B cell (primary cell): ENCODE data around the gene BOC. TPM values are rescaled to one million over a fixed set of nuclear protein-coding genes. Genes with fewer than 3 reads are reported as not detected.

Experiments
- ATAC-seq: fragments of 200-7000 bp; cut with Tn5 transposase; one replicate; pipeline ENCODE4 v1.10.0; 2021; ENCODE audit warnings: low read depth, mild to moderate bottlenecking, moderate number of reproducible peaks, moderate library complexity
- CTCF ChIA-PET: fragments of 350-600 bp; sonication (Branson Sonifier 250); formaldehyde crosslinking; loops from one replicate; lab custom pipeline; 2021; ENCODE audit warnings: antibody characterized with exemption, inconsistent platforms; lab: Charles Lee
- POLR2A ChIA-PET: fragments of 350-600 bp; sonication (Branson Sonifier 250); formaldehyde crosslinking; loops from one replicate; lab custom pipeline; 2021; ENCODE audit warnings: antibody characterized with exemption; lab: Charles Lee
- DNase-seq: peaks from one replicate; pipeline ENCODE4 v3.0.0; 2013
- H2AFZ ChIP-seq: 2 replicates; pipeline ENCODE4 v1.6.1; 2012; ENCODE audit warnings: mild to moderate bottlenecking, low read depth, low read length; ENCODE audit not compliant: insufficient read depth, poor library complexity, severe bottlenecking
- H3K27ac ChIP-seq, 2 donors: 1 replicate in 1 of 2; 2 replicates in 1 of 2; pipeline ENCODE4 v1.5.1; 2012 to 2013; ENCODE audit warnings: low read length in 2 of 2, mild to moderate bottlenecking in 2 of 2, moderate library complexity in 1 of 2
- H3K27me3 ChIP-seq, 4 experiments: fragments of 200-600 bp in 1 of 4; sonication (generic) in 1 of 4; replicated peaks in 1 of 4; 1 replicate in 2 of 4; 2 replicates in 2 of 4; pipeline versions ENCODE4 v1.6.1 to v1.7.0; 2013 to 2016; ENCODE audit warnings: low read length in 3 of 4, mild to moderate bottlenecking in 2 of 4, mixed read lengths in 1 of 4, moderate library complexity in 1 of 4; ENCODE audit not compliant: insufficient read depth in 4 of 4, control insufficient read depth in 3 of 4; ENCODE audit errors: control extremely low read depth in 1 of 4
- H3K36me3 ChIP-seq, 2 experiments: replicated peaks in 1 of 2; 1 replicate in 1 of 2; 2 replicates in 1 of 2; pipeline versions ENCODE4 v1.6.1 to v1.7.1; 2013; ENCODE audit warnings: low read length in 1 of 2; ENCODE audit not compliant: insufficient read depth in 2 of 2, control insufficient read depth in 1 of 2; ENCODE audit errors: control extremely low read depth in 1 of 2, extremely low read depth in 1 of 2
- H3K4me1 ChIP-seq, 2 donors: fragments of 200-600 bp in 1 of 2; sonication (generic) in 1 of 2; 1 replicate in 1 of 2; 2 replicates in 1 of 2; pipeline versions ENCODE4 v1.5.1 to v1.6.1; 2013 to 2017; ENCODE audit warnings: low read length in 2 of 2; ENCODE audit not compliant: control insufficient read depth in 2 of 2, insufficient read depth in 2 of 2
- H3K4me2 ChIP-seq: replicated peaks from 2 replicates; pipeline ENCODE3; 2012; ENCODE audit warnings: mild to moderate bottlenecking, low read depth, low read length; ENCODE audit not compliant: poor library complexity, severe bottlenecking
- H3K4me3 ChIP-seq, 5 experiments: fragments of 200-600 bp in 1 of 5; sonication (generic) in 1 of 5; 1 replicate in 3 of 5; 2 replicates in 2 of 5; pipeline versions ENCODE4 v1.5.1 to v1.7.0; 2011 to 2016; ENCODE audit warnings: low read length in 4 of 5, mild to moderate bottlenecking in 4 of 5, low read depth in 2 of 5, control low read depth in 1 of 5, moderate library complexity in 1 of 5; ENCODE audit not compliant: insufficient read depth in 1 of 5; ENCODE audit errors: control extremely low read depth in 1 of 5, extremely low read depth in 1 of 5
- H3K79me2 ChIP-seq: fragments of 200-600 bp; sonication (generic); one replicate; pipeline ENCODE4 v1.6.0; 2016; ENCODE audit warnings: low read length; ENCODE audit not compliant: control insufficient read depth, insufficient read depth
- H3K9ac ChIP-seq: fragments of 200-600 bp; sonication (generic); 2 replicates; pipeline ENCODE4 v1.6.1; 2017; ENCODE audit warnings: mild to moderate bottlenecking, low read length, moderate library complexity
- H3K9me3 ChIP-seq, 3 donors: one replicate each; pipeline versions ENCODE4 v1.6.1 to v1.7.1; 2013; ENCODE audit warnings: low read length in 2 of 3; ENCODE audit not compliant: control insufficient read depth in 2 of 3, insufficient read depth in 1 of 3; ENCODE audit errors: control extremely low read depth in 1 of 3
- H4K20me1 ChIP-seq: 2 replicates; pipeline ENCODE4 v1.6.0; 2012; ENCODE audit warnings: mild to moderate bottlenecking, low read length; ENCODE audit not compliant: insufficient read depth, control insufficient read depth, poor library complexity, severe bottlenecking
- H3K27ac Mint-ChIP-seq: one replicate; pipeline ENCODE4 v1.8.0; 2021; ENCODE audit warnings: mixed read lengths
- H3K27me3 Mint-ChIP-seq: one replicate; pipeline ENCODE4 v1.8.0; 2021; ENCODE audit warnings: mixed read lengths
- H3K4me1 Mint-ChIP-seq: one replicate; pipeline ENCODE4 v1.8.0; 2021; ENCODE audit warnings: mixed read lengths
- H3K4me3 Mint-ChIP-seq: one replicate; pipeline ENCODE4 v1.8.0; 2021; ENCODE audit warnings: mixed read lengths
- H3K9me3 Mint-ChIP-seq: one replicate; pipeline ENCODE4 v1.8.0; 2022; ENCODE audit warnings: mixed read lengths; ENCODE audit not compliant: insufficient read depth
- EZH2 ChIP-seq: IDR thresholded peaks from 2 replicates; pipeline ENCODE4 v1.6.1; 2012; ENCODE audit warnings: borderline replicate concordance, low read depth, mild to moderate bottlenecking, moderate library complexity, low read length; ENCODE audit not compliant: insufficient read depth, poor library complexity, severe bottlenecking
- WGBS: methylation state at CpG from one replicate; pipeline ENCODE4 v1.1.5; 2013; ENCODE audit warnings: missing lambda C conversion rate; ENCODE audit not compliant: insufficient coverage; 5-methylcytosine and 5-hydroxymethylcytosine counted together
- intact Hi-C: fragments of 100-400 bp; cut with micrococcal nuclease; formaldehyde crosslinking; loops from one replicate; pipeline ENCODE4 v1.10.0; 2022
- polyA plus RNA-seq: library from polyadenylated mRNA; depleted of rRNA; stranded (reverse); fragments of >200 nt; gene quantifications from 2 replicates; pipeline ENCODE4 v1.2.3, GENCODE V29; 2012
- total RNA-seq, 2 donors: library from RNA; stranded (reverse); fragments of 120-200 nt in 1 of 2; gene quantifications; 1 replicate in 1 of 2; 2 replicates in 1 of 2; pipeline versions ENCODE4 v1.2.3 to v1.2.4, GENCODE V29; 2013 to 2022
- TF ChIP-seq, protein P1 (sequence below): fragments of 200-600 bp; IDR thresholded peaks from one replicate; pipeline ENCODE4 v1.8.0; 2022; ENCODE audit warnings: antibody characterized with exemption, mild to moderate bottlenecking

The BOC gene
- total and polyA plus RNA-seq, 2 donors (not counting 1 experiment from before 2014, with no cell fraction given), result 0.12 to 2.0 TPM

DNA sequence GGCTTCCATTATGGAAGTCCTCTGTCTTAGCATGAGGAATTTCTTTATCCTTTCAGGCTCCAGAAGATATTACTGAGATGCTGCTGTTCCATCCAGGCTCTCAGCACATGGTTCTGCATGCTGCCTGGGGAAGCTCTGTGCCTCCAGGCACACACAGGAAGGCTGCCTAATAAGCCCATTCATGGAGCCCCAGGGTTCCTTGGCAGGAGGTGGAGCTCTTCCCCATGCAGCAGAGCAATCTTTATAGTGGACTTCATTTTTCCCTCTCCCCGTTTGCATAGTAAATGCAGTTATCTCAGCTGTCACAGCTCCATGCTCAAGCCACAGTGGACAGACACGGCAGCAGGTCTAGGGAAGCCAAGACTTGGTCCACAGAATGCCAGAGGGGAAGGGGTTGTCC, 57.6 kb downstream of the BOC start:
- H3K9me3 Mint-ChIP-seq, result no peaks in the 10 kb centered on the region
- Histone ChIP-seq H3K27me3 (no peaks in the 10 kb centered on the region), H4K20me1 (no peaks in the 10 kb centered on the region), H3K36me3 (no peaks in the 10 kb centered on the region), H3K9me3 (no peaks in the 10 kb centered on the region), H2AFZ (no peak overlapping the region), H3K79me2 (no peaks in the 10 kb centered on the region), H3K27ac (no peak overlapping the region), H3K4me3 (no peak overlapping the region), H3K9ac (no peak overlapping the region), H3K4me2 (no peak overlapping the region), H3K4me1 (no peaks in the 10 kb centered on the region)
- H3K27ac Mint-ChIP-seq, result no peak overlapping the region
- ChIA-PET POLR2A (no interaction called here), CTCF (interaction anchor here (1.9 kb wide), 1 partner anchor 10 kb away, joined by 6 read pairs; no protein-coding TSS in a partner anchor)
- no peaks in the 10 kb centered on the region for H3K27me3 Mint-ChIP-seq
- ATAC-seq (no peak), DNase-seq (no peak)
- H3K4me3 Mint-ChIP-seq, result no peak overlapping the region
- 100% methylated on average over 1 of the region's 2 CpGs for WGBS
- intact Hi-C loops, result no loop called here
- no peaks in the 10 kb centered on the region for H3K4me1 Mint-ChIP-seq
- TF ChIP-seq EZH2, result no peak
- TF ChIP-seq, protein P1, sequence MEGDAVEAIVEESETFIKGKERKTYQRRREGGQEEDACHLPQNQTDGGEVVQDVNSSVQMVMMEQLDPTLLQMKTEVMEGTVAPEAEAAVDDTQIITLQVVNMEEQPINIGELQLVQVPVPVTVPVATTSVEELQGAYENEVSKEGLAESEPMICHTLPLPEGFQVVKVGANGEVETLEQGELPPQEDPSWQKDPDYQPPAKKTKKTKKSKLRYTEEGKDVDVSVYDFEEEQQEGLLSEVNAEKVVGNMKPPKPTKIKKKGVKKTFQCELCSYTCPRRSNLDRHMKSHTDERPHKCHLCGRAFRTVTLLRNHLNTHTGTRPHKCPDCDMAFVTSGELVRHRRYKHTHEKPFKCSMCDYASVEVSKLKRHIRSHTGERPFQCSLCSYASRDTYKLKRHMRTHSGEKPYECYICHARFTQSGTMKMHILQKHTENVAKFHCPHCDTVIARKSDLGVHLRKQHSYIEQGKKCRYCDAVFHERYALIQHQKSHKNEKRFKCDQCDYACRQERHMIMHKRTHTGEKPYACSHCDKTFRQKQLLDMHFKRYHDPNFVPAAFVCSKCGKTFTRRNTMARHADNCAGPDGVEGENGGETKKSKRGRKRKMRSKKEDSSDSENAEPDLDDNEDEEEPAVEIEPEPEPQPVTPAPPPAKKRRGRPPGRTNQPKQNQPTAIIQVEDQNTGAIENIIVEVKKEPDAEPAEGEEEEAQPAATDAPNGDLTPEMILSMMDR, result no peak

DNA sequence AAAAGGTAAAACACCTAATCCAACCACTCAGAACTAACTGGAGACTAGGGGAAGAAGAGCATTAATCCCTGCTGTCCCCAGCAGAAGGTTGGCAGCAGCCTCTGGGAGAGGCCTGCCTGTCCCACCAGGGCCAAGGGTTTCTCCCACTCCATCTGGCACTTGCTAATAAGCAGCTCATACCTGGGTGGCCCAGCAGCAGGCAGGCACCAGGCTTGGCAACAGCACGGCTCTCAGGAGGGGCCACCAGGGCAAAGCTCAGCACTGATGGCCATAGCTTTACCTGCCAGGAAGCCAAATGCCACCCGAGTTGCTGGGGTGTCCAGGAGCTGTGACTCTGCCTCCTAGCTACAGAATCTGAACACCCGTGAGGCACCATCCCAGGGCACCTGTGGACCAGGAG, 58.3 kb downstream of the BOC start:
- ChIA-PET POLR2A (no interaction called here), CTCF (interaction anchor here (1.9 kb wide), 1 partner anchor 9 kb away, joined by 6 read pairs; no protein-coding TSS in a partner anchor)
- no peak overlapping the region for H3K27ac ChIP-seq
- ATAC-seq (no peak), DNase-seq (no peak)
- H3K4me2 ChIP-seq, result no peak overlapping the region
- no peak overlapping the region for H3K4me3 ChIP-seq
- no peaks in the 10 kb centered on the region for H4K20me1 ChIP-seq
- H3K27me3 ChIP-seq, result no peaks in the 10 kb centered on the region
- H3K9me3 ChIP-seq, result no peaks in the 10 kb centered on the region
- H3K4me1 Mint-ChIP-seq, result no peaks in the 10 kb centered on the region
- no peaks in the 10 kb centered on the region for H3K27me3 Mint-ChIP-seq
- H3K9me3 Mint-ChIP-seq, result no peaks in the 10 kb centered on the region
- intact Hi-C loops, result no loop called here
- WGBS, result 96% methylated on average over 3 of the region's 3 CpGs
- no peak overlapping the region for H3K4me3 Mint-ChIP-seq
- H3K9ac ChIP-seq, result no peak overlapping the region
- no peaks in the 10 kb centered on the region for H3K4me1 ChIP-seq
- H2AFZ ChIP-seq, result no peak overlapping the region
- TF ChIP-seq, protein P1, result no peak
- TF ChIP-seq EZH2, result no peak
- no peak overlapping the region for H3K27ac Mint-ChIP-seq
- no peaks in the 10 kb centered on the region for H3K79me2 ChIP-seq
- no peaks in the 10 kb centered on the region for H3K36me3 ChIP-seq
